ACC112 (cell line): Measurements from ENCODE around the gene SERPINA4.

Source experiments
- H2AFZ ChIP-seq: fragments of 200-600 bp; sonication (generic); one replicate; pipeline ENCODE4 v1.6.0; 2017; ENCODE audit warnings: antibody characterized with exemption, low read length; ENCODE audit not compliant: unreplicated experiment
- H3K27ac ChIP-seq: fragments of 200-600 bp; sonication (generic); 2 replicates; pipeline ENCODE4 v1.5.1; 2014; ENCODE audit warnings: low read depth, mild to moderate bottlenecking, antibody characterized with exemption, low read length, moderate library complexity
- H3K27me3 ChIP-seq: fragments of 200-600 bp; sonication (generic); 2 replicates; pipeline ENCODE4 v1.6.1; 2014; ENCODE audit warnings: mild to moderate bottlenecking, antibody characterized with exemption, low read length, moderate library complexity, mixed read lengths; ENCODE audit not compliant: insufficient read depth
- H3K36me3 ChIP-seq: fragments of 200-600 bp; sonication (generic); 2 replicates; pipeline ENCODE4 v1.6.1; 2016; ENCODE audit warnings: mild to moderate bottlenecking, antibody characterized with exemption, low read length, moderate library complexity, mixed read lengths; ENCODE audit not compliant: insufficient read depth
- H3K4me1 ChIP-seq: fragments of 200-600 bp; sonication (generic); one replicate; pipeline ENCODE4 v1.6.1; 2016; ENCODE audit warnings: low read length, mixed read lengths; ENCODE audit not compliant: insufficient read depth, unreplicated experiment, control insufficient read depth
- H3K4me3 ChIP-seq: fragments of 200-600 bp; sonication (generic); 2 replicates; pipeline ENCODE4 v1.5.1; 2014; ENCODE audit warnings: mild to moderate bottlenecking, low read depth, low read length
- H3K79me2 ChIP-seq: fragments of 200-600 bp; sonication (generic); one replicate; pipeline ENCODE4 v1.6.0; 2016; ENCODE audit warnings: low read length; ENCODE audit not compliant: control insufficient read depth, unreplicated experiment, insufficient read depth

Gene SERPINA4

GRCh38 chr14:94582199-94582750 lies 21.0 kb downstream of the SERPINA4 start:
- Histone ChIP-seq H3K27ac (no peak overlapping the region), H2AFZ (no peak overlapping the region), H3K79me2 (no peaks in the 10 kb centered on the region), H3K4me3 (no peak overlapping the region), H3K36me3 (no peaks in the 10 kb centered on the region), H3K4me1 (peaks cover 9% of the 10 kb centered on the region), H3K27me3 (no peaks in the 10 kb centered on the region)

- no peaks in the 10 kb centered on the region for H3K27me3 ChIP-seq
- H3K36me3 ChIP-seq = no peaks in the 10 kb centered on the region
- H3K4me1 ChIP-seq = peaks cover 9% of the 10 kb centered on the region
- H2AFZ ChIP-seq = no peak overlapping the region
- H3K27ac ChIP-seq = no peak overlapping the region
- no peaks in the 10 kb centered on the region for H3K79me2 ChIP-seq
- no peak overlapping the region for H3K4me3 ChIP-seq
These were observed 21.6 kb downstream of the SERPINA4 start for GRCh38 chr14:94582851-94583250.

- no peak overlapping the region for H3K4me3 ChIP-seq
- no peaks in the 10 kb centered on the region for H3K79me2 ChIP-seq
- no peaks in the 10 kb centered on the region for H3K36me3 ChIP-seq
- H3K4me1 ChIP-seq = peaks cover 9% of the 10 kb centered on the region
- H2AFZ ChIP-seq = no peak overlapping the region
- H3K27ac ChIP-seq = no peak overlapping the region
- H3K27me3 ChIP-seq = no peaks in the 10 kb centered on the region
These were observed 22.3 kb downstream of the SERPINA4 start for GRCh38 chr14:94583557-94583956.

GRCh38 chr14:94584591-94585280 lies 23.5 kb downstream of the SERPINA4 start:
- Histone ChIP-seq H3K4me3 (no peak overlapping the region), H2AFZ (no peak overlapping the region), H3K4me1 (peaks cover 9% of the 10 kb centered on the region), H3K27me3 (no peaks in the 10 kb centered on the region), H3K36me3 (no peaks in the 10 kb centered on the region), H3K27ac (no peak overlapping the region), H3K79me2 (no peaks in the 10 kb centered on the region)

- Histone ChIP-seq H3K27me3 (no peaks in the 10 kb centered on the region), H3K4me1 (no peaks in the 10 kb centered on the region), H3K27ac (no peak overlapping the region), H3K79me2 (no peaks in the 10 kb centered on the region), H3K4me3 (no peak overlapping the region), H2AFZ (no peak overlapping the region), H3K36me3 (no peaks in the 10 kb centered on the region)
These were observed 25.4 kb downstream of the SERPINA4 start for GRCh38 chr14:94586635-94587034.

- H3K27ac ChIP-seq = no peak overlapping the region
- H3K4me1 ChIP-seq = no peaks in the 10 kb centered on the region
- H2AFZ ChIP-seq = no peak overlapping the region
These were observed 27.1 kb downstream of the SERPINA4 start for GRCh38 chr14:94588311-94588710.

GRCh38 chr14:94591073-94591472 lies 29.8 kb downstream of the SERPINA4 start:
- Histone ChIP-seq H2AFZ (no peak overlapping the region), H3K27ac (no peak overlapping the region), H3K27me3 (no peaks in the 10 kb centered on the region), H3K79me2 (no peaks in the 10 kb centered on the region), H3K36me3 (no peaks in the 10 kb centered on the region), H3K4me1 (no peaks in the 10 kb centered on the region), H3K4me3 (no peak overlapping the region)

More at GRCh38 chr14:94588311-94588710, 27.1 kb downstream of the SERPINA4 start:
- H3K4me3 ChIP-seq = no peak overlapping the region
- H3K36me3 ChIP-seq = no peaks in the 10 kb centered on the region
- H3K27me3 ChIP-seq = no peaks in the 10 kb centered on the region
- no peaks in the 10 kb centered on the region for H3K79me2 ChIP-seq

- H2AFZ ChIP-seq = no peak overlapping the region
- no peaks in the 10 kb centered on the region for H3K79me2 ChIP-seq
- H3K27ac ChIP-seq = no peak overlapping the region
- no peaks in the 10 kb centered on the region for H3K4me1 ChIP-seq
- no peaks in the 10 kb centered on the region for H3K27me3 ChIP-seq
- no peaks in the 10 kb centered on the region for H3K36me3 ChIP-seq
- H3K4me3 ChIP-seq = no peak overlapping the region
These were observed 30.6 kb downstream of the SERPINA4 start for GRCh38 chr14:94591871-94592270.

GRCh38 chr14:94592457-94592856 lies 31.2 kb downstream of the SERPINA4 start:
- H3K27ac ChIP-seq = no peak overlapping the region
- no peak overlapping the region for H2AFZ ChIP-seq
- H3K36me3 ChIP-seq = no peaks in the 10 kb centered on the region
- H3K27me3 ChIP-seq = no peaks in the 10 kb centered on the region
- H3K4me1 ChIP-seq = no peaks in the 10 kb centered on the region
- H3K79me2 ChIP-seq = no peaks in the 10 kb centered on the region
- H3K4me3 ChIP-seq = no peak overlapping the region

GRCh38 chr14:94593376-94593748 lies 32.1 kb downstream of the SERPINA4 start:
- peaks cover 2% of the 10 kb centered on the region for H3K4me1 ChIP-seq
- no peaks in the 10 kb centered on the region for H3K27me3 ChIP-seq
- H3K79me2 ChIP-seq = no peaks in the 10 kb centered on the region
- no peaks in the 10 kb centered on the region for H3K36me3 ChIP-seq
- no peak overlapping the region for H3K4me3 ChIP-seq
- no peak overlapping the region for H2AFZ ChIP-seq
- no peak overlapping the region for H3K27ac ChIP-seq

GRCh38 chr14:94593749-94594431 lies 32.6 kb downstream of the SERPINA4 start:
- Histone ChIP-seq H3K4me1 (peaks cover 8% of the 10 kb centered on the region), H3K27me3 (no peaks in the 10 kb centered on the region), H2AFZ (no peak overlapping the region), H3K79me2 (no peaks in the 10 kb centered on the region), H3K27ac (no peak overlapping the region), H3K36me3 (no peaks in the 10 kb centered on the region), H3K4me3 (no peak overlapping the region)
